K562 (cell line): ENCODE measurements around the gene SLC35E3. TPM values are rescaled to one million over a fixed set of nuclear protein-coding genes. Genes with fewer than 3 reads are reported as not detected.

Experiments used
- ATAC-seq: fragments of 200-7000 bp; cut with Tn5 transposase; 3 replicates; pipeline ENCODE4 v1.9.1; 2020; ENCODE audit warnings: moderate library complexity
- BruUV-seq: library from RNA; stranded (reverse); fragments of 400-500 nt; replicated peaks from 2 replicates; lab custom pipeline; 2021; lab: Mats Ljungman, UMichigan
- CTCF ChIA-PET: fragments of 300-600 bp; formaldehyde crosslinking; extraction: SDS; loops from one replicate; lab custom pipeline; 2021; ENCODE audit warnings: low intra/inter-chr PET ratio; lab: Yijun Ruan, JAX
- POLR2A ChIA-PET: fragments of 300-600, 350-650 bp; sonication (Branson Sonifier 250); formaldehyde crosslinking; extraction: SDS; loops from one replicate; lab custom pipeline; 2021; ENCODE audit warnings: antibody characterized with exemption, inconsistent platforms; lab: Yijun Ruan, JAX
- DNase-seq, 4 experiments: peaks; one replicate each; pipeline versions ENCODE4 v3.0.0 to v3.0.0-alpha.2; 2011 to 2018; ENCODE audit warnings: low spot score in 3 of 4, mixed read lengths in 3 of 4; ENCODE audit errors: extremely low read depth in 1 of 4
- FAIRE-seq: peaks from 2 replicates; lab custom pipeline; 2011; peaks lifted over from hg19 to GRCh38; lab: Jason Lieb, UNC
- H2AFZ ChIP-seq: 2 replicates; pipeline ENCODE4 v1.6.0; 2011; ENCODE audit warnings: low read depth, low read length, control low read depth, inconsistent platforms
- H3K27ac ChIP-seq: fragments of 200-600 bp; 3 replicates; pipeline ENCODE4 v1.8.0; 2011; ENCODE audit warnings: low read depth, mild to moderate bottlenecking, control low read depth, inconsistent platforms, low read length, moderate library complexity, mixed read lengths; ENCODE audit errors: extremely low read depth
- H3K27me3 ChIP-seq, 2 experiments: fragments of 300-600 bp in 1 of 2; 2 replicates in 1 of 2; 3 replicates in 1 of 2; pipeline versions ENCODE4 v1.6.0 to v1.8.0; 2011; ENCODE audit warnings: inconsistent platforms in 2 of 2, low read length in 2 of 2, mild to moderate bottlenecking in 1 of 2, mixed read lengths in 1 of 2, moderate library complexity in 1 of 2; ENCODE audit not compliant: control insufficient read depth in 2 of 2, insufficient read depth in 2 of 2
- H3K36me3 ChIP-seq: fragments of 300-600 bp; 3 replicates; pipeline ENCODE4 v1.8.0; 2011; ENCODE audit warnings: mild to moderate bottlenecking, low read length, inconsistent platforms; ENCODE audit not compliant: control insufficient read depth, insufficient read depth
- H3K4me1 ChIP-seq, 2 experiments: fragments of 200-600 bp in 1 of 2; replicated peaks in 1 of 2; 2 replicates in 1 of 2; 3 replicates in 1 of 2; pipeline versions ENCODE4 v1.5.1 to v1.8.0; 2011; ENCODE audit warnings: inconsistent platforms in 2 of 2, low read length in 2 of 2, mild to moderate bottlenecking in 1 of 2, mixed read lengths in 1 of 2, moderate library complexity in 1 of 2; ENCODE audit not compliant: control insufficient read depth in 2 of 2, insufficient read depth in 2 of 2
- H3K4me2 ChIP-seq: 2 replicates; pipeline ENCODE4 v1.6.1; 2011; ENCODE audit warnings: low read length, control low read depth, inconsistent platforms, mixed read lengths; ENCODE audit not compliant: insufficient read depth
- H3K4me3 ChIP-seq: fragments of 200-600 bp; sonication (generic), shearing (Covaris generic); 2 replicates; pipeline ENCODE4 v1.5.1; 2016; ENCODE audit warnings: control low read depth, inconsistent platforms
- H3K79me2 ChIP-seq: fragments of 200-600 bp; 3 replicates; pipeline ENCODE4 v1.8.0; 2011; ENCODE audit warnings: low read length, inconsistent platforms; ENCODE audit not compliant: control insufficient read depth, insufficient read depth
- H3K9ac ChIP-seq, 2 experiments: 2 replicates each; pipeline versions ENCODE4 v1.6.0 to v1.6.1; 2011; ENCODE audit warnings: low read depth in 2 of 2, low read length in 2 of 2, control low read depth in 1 of 2, inconsistent platforms in 1 of 2, mild to moderate bottlenecking in 1 of 2, mixed read lengths in 1 of 2; ENCODE audit not compliant: insufficient read depth in 1 of 2
- H3K9me1 ChIP-seq: one replicate; pipeline ENCODE4 v1.6.0; 2011; ENCODE audit warnings: inconsistent platforms, mild to moderate bottlenecking, low read length, moderate library complexity; ENCODE audit not compliant: control insufficient read depth, insufficient read depth
- H3K9me3 ChIP-seq: replicated peaks from 2 replicates; pipeline ENCODE4 v1.5.1; 2011; ENCODE audit warnings: low read depth, low read length, inconsistent platforms; ENCODE audit not compliant: control insufficient read depth, insufficient read depth
- H4K20me1 ChIP-seq: replicated peaks from 2 replicates; pipeline ENCODE4 v1.6.1; 2011; ENCODE audit warnings: low read length, inconsistent platforms, mixed read lengths; ENCODE audit not compliant: control insufficient read depth, insufficient read depth
- COPS2 ChIP-seq: fragments of 450-650 bp; conservative IDR thresholded peaks from 2 replicates; pipeline ENCODE4 v1.6.1; 2016; ENCODE audit warnings: mild to moderate bottlenecking, moderate library complexity
- EP400 ChIP-seq: fragments of 450-650 bp; IDR thresholded peaks from 2 replicates; pipeline ENCODE4 v1.6.1; 2017; ENCODE audit warnings: antibody characterized with exemption, mild to moderate bottlenecking, moderate library complexity
- FOXA3 ChIP-seq, 2 experiments: fragments of 450-650 bp in 1 of 2; sonication (generic) in 1 of 2; formaldehyde crosslinking; IDR thresholded peaks in 1 of 2; conservative IDR thresholded peaks in 1 of 2; 2 replicates each; pipeline versions ENCODE4 v1.4.0 to v1.8.0; 2020 to 2022; ENCODE audit warnings: mild to moderate bottlenecking in 2 of 2, missing genetic modification reagents in 1 of 2
- KDM4B ChIP-seq, 2 experiments: fragments of 450-650 bp in 1 of 2; sonication (generic) in 1 of 2; IDR thresholded peaks; 2 replicates each; pipeline ENCODE4 v1.6.1; 2016 to 2017; ENCODE audit warnings: borderline replicate concordance in 2 of 2, antibody characterized with exemption in 1 of 2, low read depth in 1 of 2, mild to moderate bottlenecking in 1 of 2
- MXI1 ChIP-seq: IDR thresholded peaks from 2 replicates; pipeline ENCODE4 v1.6.1; 2011; ENCODE audit warnings: low read depth, mild to moderate bottlenecking, improper control_type of control experiment, low read length
- POLR2AphosphoS5 ChIP-seq: IDR thresholded peaks from 2 replicates; pipeline ENCODE4 v1.6.1; 2011; ENCODE audit warnings: mild to moderate bottlenecking, low read depth, low read length, moderate library complexity; ENCODE audit not compliant: control insufficient read depth, insufficient read depth
- SP2 ChIP-seq: IDR thresholded peaks from 2 replicates; pipeline ENCODE4 v1.6.1; 2011; ENCODE audit warnings: mild to moderate bottlenecking, low read depth, low read length, moderate library complexity; ENCODE audit not compliant: poor library complexity, severe bottlenecking; ENCODE audit errors: extremely low read depth
- SPI1 ChIP-seq: IDR thresholded peaks from 2 replicates; pipeline ENCODE4 v1.6.1; 2011; ENCODE audit warnings: low read depth, low read length, control low read depth, borderline replicate concordance
- SRF ChIP-seq, 2 experiments: fragments of 250-450, 450-650 bp in 1 of 2; sonication (Bioruptor Pico) in 1 of 2; sonication (generic) in 1 of 2; formaldehyde crosslinking; IDR thresholded peaks; 2 replicates each; pipeline versions ENCODE4 v1.5.0 to v1.5.1; 2020 to 2022; ENCODE audit warnings: mild to moderate bottlenecking in 1 of 2, missing genetic modification reagents in 1 of 2
- ZNF140 ChIP-seq: fragments of 250-450 bp; sonication (Bioruptor Pico); IDR thresholded peaks from 2 replicates; pipeline ENCODE4 v1.8.0; 2021; ENCODE audit warnings: moderate library complexity, mild to moderate bottlenecking, inconsistent platforms
- ZNF431 ChIP-seq: sonication (generic); formaldehyde crosslinking; IDR thresholded peaks from 2 replicates; pipeline ENCODE4 v1.8.0; 2022; ENCODE audit warnings: mild to moderate bottlenecking, missing genetic modification reagents
- WGBS: fragments of 100-300 bp; shearing (Covaris generic); methylation state at CpG from one replicate; pipeline ENCODE4 v1.1.6; 2016; ENCODE audit warnings: low coverage, mixed read lengths; ENCODE audit not compliant: insufficient coverage; ENCODE audit errors: missing lambda C conversion rate; 5-methylcytosine and 5-hydroxymethylcytosine counted together
- in situ Hi-C: fragments of 300-500 bp; cut with MboI; formaldehyde crosslinking; loops from 4 replicates; pipeline ENCODE4 v1.15.0; 2018; ENCODE audit warnings: inconsistent platforms, mixed read lengths
- intact Hi-C: fragments of 100-400 bp; cut with micrococcal nuclease; formaldehyde crosslinking; loops from 2 replicates; pipeline ENCODE4 v1.14.2; 2022
- polyA plus RNA-seq, 8 experiments: library from polyadenylated mRNA; depleted of rRNA in 4 of 8; stranded (reverse) in 5 of 8; unstranded in 3 of 8; fragments of >200 nt; fragmentation: Nextera tagmentation in 2 of 8; fragmentation: Illumina TruSeq in 1 of 8; extraction: Ambion mirVana in 2 of 8; extraction: Trizol in 1 of 8; gene quantifications; 2 replicates each; pipeline versions ENCODE4 v1.2.1 to v1.2.3, GENCODE V29; 2011 to 2014; ENCODE audit warnings: inconsistent platforms in 1 of 8, missing spikeins in 1 of 8
- total RNA-seq, 7 experiments: library from RNA; depleted of rRNA in 6 of 7; stranded (reverse); fragments of >200 nt in 6 of 7; fragmentation: Illumina TruSeq in 2 of 7; extraction: Trizol in 2 of 7; gene quantifications; 2 replicates each; pipeline versions ENCODE4 v1.2.1 to v1.2.3, GENCODE V29; 2011 to 2021; ENCODE audit warnings: low replicate concordance in 1 of 7
- TF ChIP-seq, protein P1 (sequence below), 2 experiments: fragments of 450-650 bp; conservative IDR thresholded peaks; 2 replicates each; pipeline ENCODE4 v1.6.1; 2017; ENCODE audit warnings: mild to moderate bottlenecking in 2 of 2, moderate library complexity in 2 of 2
- TF ChIP-seq, protein P2 (sequence below): IDR thresholded peaks from 2 replicates; pipeline ENCODE4 v1.6.1; 2012; ENCODE audit warnings: low read depth, low read length, improper control_type of control experiment, borderline replicate concordance
- TF ChIP-seq, protein P3 (sequence below): fragments of 450-650 bp; formaldehyde crosslinking; IDR thresholded peaks from 2 replicates; pipeline ENCODE4 v1.4.0; 2022; ENCODE audit warnings: mild to moderate bottlenecking, moderate library complexity
- TF ChIP-seq, protein P4 (sequence below): sonication (generic); formaldehyde crosslinking; IDR thresholded peaks from 2 replicates; pipeline ENCODE4 v1.4.0; 2020; ENCODE audit warnings: mild to moderate bottlenecking, missing genetic modification reagents

The SLC35E3 gene
- total and polyA plus RNA-seq, 9 of the 15 experiments (the other 6 are each of a cell fraction or from before 2014, with no cell fraction given), result 1.2 to 5.9 (median 3.8) TPM

DNA sequence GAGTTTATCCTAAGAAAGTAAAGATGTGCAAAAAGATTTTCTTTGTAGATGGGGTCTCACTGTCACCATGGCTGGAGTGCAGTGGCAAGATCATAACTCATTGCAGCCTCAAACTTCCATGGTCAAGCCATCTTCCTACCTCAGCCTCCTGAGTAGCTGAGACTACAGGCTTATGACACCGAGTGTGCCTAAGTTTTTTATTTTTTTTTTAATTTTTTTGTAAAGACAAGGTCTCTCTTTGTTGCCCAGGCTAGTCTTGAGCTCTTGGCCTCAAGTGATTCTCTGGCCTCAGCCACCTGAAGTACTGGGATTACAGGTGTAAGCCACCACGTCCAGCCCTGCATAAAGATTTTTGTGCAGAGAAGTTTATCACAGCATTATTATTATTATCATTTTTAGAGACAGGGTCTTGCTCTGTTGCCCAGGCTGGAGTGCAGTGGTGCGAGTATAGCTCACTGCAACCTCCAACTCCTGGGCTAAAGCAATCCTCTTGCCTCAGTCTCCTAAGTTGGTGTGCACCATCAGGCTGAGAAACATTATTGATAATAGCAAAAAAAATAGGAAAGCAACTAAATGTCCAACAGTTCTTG lies 42.7 kb downstream of the SLC35E3 start:
- FAIRE-seq (no peak), DNase-seq (no peak), ATAC-seq (no peak)
- no peak overlapping the region for H3K4me3 ChIP-seq
- H2AFZ ChIP-seq, result no peak overlapping the region
- 48% methylated on average over 3 of the region's 3 CpGs for WGBS
- CTCF ChIA-PET, result no interaction called here
- H3K27ac ChIP-seq, result no peak overlapping the region
- intact Hi-C loops (no loop called here), in situ Hi-C loops (no loop called here)
- H3K4me1 ChIP-seq, result peaks cover 4 to 8% of the 10 kb centered on the region in 2 experiments; a peak in 4 of 5 replicates
- H3K36me3 ChIP-seq, result no peaks in the 10 kb centered on the region
- H3K79me2 ChIP-seq, result no peaks in the 10 kb centered on the region
- H3K4me2 ChIP-seq, result no peak overlapping the region
- H3K9ac ChIP-seq, result no peak overlapping the region
- H4K20me1 ChIP-seq, result no peaks in the 10 kb centered on the region
- no TSS peak for BruUV-seq
- no peaks in the 10 kb centered on the region for H3K9me1 ChIP-seq
- POLR2A ChIA-PET, result interaction anchor here (2.1 kb wide), 1 partner anchor 19 kb away, joined by 6 read pairs; the partner anchor contains the start of gene MDM2
- no peaks in the 10 kb centered on the region for H3K27me3 ChIP-seq
- no peaks in the 10 kb centered on the region for H3K9me3 ChIP-seq
- TF ChIP-seq FOXA3 (CRISPR knock-in tag; conservative IDR thresholded peaks at IDR 0.05 in 1 of 2, IDR thresholded peaks at IDR 0.05 in 1 of 2) (no peak), COPS2 (no peak), MXI1 (no peak), EP400 (no peak), KDM4B (IDR thresholded peaks at IDR 0.05; ENCODE audit: borderline replicate concordance in 2 of 2, low read depth in 1 of 2) (no peak), SP2 (no peak), POLR2AphosphoS5 (no peak), ZNF140 (no peak), SRF (CRISPR knock-in tag; IDR thresholded peaks at IDR 0.05) (no peak), SPI1 (no peak), ZNF431 (CRISPR knock-in tag) (no peak)
- TF ChIP-seq, protein P1, sequence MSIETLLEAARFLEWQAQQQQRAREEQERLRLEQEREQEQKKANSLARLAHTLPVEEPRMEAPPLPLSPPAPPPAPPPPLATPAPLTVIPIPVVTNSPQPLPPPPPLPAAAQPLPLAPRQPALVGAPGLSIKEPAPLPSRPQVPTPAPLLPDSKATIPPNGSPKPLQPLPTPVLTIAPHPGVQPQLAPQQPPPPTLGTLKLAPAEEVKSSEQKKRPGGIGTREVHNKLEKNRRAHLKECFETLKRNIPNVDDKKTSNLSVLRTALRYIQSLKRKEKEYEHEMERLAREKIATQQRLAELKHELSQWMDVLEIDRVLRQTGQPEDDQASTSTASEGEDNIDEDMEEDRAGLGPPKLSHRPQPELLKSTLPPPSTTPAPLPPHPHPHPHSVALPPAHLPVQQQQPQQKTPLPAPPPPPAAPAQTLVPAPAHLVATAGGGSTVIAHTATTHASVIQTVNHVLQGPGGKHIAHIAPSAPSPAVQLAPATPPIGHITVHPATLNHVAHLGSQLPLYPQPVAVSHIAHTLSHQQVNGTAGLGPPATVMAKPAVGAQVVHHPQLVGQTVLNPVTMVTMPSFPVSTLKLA (conservative IDR thresholded peaks at IDR 0.05), result no peak
- TF ChIP-seq, protein P2, sequence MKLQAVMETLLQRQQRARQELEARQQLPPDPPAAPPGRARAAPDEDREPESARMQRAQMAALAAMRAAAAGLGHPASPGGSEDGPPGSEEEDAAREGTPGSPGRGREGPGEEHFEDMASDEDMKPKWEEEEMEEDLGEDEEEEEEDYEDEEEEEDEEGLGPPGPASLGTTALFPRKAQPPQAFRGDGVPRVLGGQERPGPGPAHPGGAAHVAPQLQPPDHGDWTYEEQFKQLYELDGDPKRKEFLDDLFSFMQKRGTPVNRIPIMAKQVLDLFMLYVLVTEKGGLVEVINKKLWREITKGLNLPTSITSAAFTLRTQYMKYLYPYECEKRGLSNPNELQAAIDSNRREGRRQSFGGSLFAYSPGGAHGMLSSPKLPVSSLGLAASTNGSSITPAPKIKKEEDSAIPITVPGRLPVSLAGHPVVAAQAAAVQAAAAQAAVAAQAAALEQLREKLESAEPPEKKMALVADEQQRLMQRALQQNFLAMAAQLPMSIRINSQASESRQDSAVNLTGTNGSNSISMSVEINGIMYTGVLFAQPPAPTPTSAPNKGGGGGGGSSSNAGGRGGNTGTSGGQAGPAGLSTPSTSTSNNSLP, result no peak
- TF ChIP-seq, protein P3, sequence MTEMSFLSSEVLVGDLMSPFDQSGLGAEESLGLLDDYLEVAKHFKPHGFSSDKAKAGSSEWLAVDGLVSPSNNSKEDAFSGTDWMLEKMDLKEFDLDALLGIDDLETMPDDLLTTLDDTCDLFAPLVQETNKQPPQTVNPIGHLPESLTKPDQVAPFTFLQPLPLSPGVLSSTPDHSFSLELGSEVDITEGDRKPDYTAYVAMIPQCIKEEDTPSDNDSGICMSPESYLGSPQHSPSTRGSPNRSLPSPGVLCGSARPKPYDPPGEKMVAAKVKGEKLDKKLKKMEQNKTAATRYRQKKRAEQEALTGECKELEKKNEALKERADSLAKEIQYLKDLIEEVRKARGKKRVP (CRISPR knock-in tag), result no peak
- TF ChIP-seq, protein P4, sequence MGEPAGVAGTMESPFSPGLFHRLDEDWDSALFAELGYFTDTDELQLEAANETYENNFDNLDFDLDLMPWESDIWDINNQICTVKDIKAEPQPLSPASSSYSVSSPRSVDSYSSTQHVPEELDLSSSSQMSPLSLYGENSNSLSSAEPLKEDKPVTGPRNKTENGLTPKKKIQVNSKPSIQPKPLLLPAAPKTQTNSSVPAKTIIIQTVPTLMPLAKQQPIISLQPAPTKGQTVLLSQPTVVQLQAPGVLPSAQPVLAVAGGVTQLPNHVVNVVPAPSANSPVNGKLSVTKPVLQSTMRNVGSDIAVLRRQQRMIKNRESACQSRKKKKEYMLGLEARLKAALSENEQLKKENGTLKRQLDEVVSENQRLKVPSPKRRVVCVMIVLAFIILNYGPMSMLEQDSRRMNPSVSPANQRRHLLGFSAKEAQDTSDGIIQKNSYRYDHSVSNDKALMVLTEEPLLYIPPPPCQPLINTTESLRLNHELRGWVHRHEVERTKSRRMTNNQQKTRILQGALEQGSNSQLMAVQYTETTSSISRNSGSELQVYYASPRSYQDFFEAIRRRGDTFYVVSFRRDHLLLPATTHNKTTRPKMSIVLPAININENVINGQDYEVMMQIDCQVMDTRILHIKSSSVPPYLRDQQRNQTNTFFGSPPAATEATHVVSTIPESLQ (CRISPR knock-in tag), result no peak
